ENCODE measurements around the gene AATF.

The AATF gene, protein sequence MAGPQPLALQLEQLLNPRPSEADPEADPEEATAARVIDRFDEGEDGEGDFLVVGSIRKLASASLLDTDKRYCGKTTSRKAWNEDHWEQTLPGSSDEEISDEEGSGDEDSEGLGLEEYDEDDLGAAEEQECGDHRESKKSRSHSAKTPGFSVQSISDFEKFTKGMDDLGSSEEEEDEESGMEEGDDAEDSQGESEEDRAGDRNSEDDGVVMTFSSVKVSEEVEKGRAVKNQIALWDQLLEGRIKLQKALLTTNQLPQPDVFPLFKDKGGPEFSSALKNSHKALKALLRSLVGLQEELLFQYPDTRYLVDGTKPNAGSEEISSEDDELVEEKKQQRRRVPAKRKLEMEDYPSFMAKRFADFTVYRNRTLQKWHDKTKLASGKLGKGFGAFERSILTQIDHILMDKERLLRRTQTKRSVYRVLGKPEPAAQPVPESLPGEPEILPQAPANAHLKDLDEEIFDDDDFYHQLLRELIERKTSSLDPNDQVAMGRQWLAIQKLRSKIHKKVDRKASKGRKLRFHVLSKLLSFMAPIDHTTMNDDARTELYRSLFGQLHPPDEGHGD
- 72.9 to 101 reads per million in 2 donors for total RNA-seq

DNA sequence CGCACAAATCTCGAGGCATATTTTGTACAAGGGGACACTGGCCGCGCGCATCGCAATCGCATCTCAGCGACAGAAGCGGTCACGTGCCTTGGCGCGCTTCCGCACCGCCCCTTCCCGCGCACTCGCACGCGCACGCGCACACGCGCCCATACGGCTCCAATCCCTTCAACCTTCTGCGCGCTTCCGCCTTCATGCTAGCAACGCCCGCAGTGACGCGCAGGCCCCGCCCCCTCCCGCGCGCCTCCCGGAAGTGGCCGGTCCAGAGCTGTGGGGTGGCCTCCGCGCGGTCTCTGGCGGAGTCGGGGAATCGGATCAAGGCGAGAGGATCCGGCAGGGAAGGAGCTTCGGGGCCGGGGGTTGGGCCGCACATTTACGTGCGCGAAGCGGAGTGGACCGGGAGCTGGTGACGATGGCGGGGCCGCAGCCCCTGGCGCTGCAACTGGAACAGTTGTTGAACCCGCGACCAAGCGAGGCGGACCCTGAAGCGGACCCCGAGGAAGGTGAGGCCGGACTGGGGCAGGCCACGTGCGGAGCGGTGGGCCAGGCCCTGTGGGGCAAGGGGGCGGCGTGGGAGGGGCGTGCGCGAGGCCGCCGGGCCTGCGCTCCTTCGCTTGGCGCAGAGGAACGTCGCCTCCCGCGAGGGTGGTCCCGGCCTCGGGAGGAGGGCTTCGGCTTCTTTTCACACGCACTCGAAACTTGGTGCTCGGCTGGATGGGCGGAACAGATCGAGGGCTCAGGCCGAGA, at the start of gene AATF:
Gene AATF (plus strand): TSS at position 238 of the 744 bp plus-strand sequence. CDS start 172 bp downstream, at position 410.
- peak; percentile 94 for DNase-seq

DNA sequence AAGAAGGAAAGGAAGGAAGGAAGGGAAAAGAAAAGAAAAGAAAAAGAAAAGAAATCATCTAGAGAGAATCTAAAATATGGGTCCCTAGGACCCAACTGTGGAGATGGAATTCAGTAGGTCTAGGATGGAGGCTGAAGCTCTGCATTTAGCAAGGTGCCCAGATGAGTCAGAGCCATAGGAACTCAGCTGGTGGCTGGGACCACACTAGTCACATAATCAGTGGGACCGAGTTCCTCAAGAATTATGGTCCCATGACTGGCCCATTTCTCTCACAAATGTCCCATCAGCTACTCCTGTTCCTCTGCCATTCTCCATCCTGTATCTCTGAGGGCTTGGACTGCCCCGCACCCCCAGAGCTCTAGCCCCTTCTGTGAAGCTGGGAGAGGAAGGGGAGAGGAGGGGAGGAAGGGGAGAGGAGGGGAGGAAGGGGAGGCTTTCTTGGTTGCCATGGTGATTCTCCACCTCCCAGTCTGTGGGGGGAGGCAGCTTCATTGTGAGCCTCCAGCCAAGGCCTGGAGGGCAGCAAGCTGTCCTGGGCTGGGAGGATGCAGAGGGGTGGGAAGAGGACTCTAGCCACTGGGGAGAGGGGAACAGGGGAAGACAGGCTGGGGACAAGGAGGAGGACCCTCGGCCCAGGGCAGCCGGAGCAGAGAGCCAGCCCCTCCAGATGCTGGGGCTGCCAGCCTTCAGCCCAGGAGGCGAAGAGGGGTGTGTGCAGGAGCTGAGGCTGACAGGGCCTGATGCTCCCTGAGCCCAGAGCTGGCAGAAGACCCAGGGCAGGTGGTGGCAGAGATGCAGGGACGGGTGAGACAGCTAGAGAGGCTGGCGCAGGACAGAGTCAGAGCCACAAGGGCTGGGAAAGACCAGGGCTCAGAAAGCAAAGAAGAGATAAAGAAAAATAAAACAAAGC, 49.2 kb upstream of the AATF start:
- DNase-seq, result no peak

DNA sequence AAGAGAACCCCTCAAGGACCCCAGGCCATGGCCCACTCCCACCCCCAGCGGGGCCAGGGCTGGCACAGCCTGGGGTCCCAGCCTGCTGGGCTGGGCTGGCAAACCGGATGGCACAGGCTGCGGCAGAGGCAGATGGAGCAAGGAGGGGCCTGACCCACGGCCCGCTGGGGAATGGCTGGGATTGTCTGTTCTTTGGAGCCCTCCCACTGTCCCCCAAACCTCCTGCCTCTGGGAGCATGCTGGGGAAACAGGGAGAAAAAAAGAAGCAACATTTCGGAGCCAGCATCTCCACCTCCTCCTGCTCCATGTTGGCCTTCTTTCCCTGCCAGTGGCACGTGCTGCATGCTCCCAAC, 48.6 kb upstream of the AATF start:
- no peak for DNase-seq

DNA sequence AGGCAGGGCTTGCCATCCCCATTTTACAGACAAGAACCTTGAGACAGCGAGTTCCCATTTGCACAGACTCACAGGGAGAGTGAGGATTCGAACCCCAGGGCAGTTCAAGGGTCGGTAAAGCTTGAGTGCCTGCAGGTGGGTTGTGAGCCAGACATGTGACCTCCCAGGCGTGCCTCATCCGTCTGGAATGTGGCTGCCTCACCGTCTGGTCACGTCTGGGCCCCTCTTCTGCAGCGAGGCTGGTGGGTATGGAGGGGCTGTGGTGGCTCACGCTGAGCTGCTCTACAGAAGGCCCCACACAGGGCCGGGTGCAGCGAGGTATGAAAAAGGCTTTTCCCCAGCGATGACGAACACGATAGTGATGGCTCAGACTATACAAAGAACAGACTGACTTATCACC, 47.2 kb upstream of the AATF start:
- DNase-seq, result no peak

DNA sequence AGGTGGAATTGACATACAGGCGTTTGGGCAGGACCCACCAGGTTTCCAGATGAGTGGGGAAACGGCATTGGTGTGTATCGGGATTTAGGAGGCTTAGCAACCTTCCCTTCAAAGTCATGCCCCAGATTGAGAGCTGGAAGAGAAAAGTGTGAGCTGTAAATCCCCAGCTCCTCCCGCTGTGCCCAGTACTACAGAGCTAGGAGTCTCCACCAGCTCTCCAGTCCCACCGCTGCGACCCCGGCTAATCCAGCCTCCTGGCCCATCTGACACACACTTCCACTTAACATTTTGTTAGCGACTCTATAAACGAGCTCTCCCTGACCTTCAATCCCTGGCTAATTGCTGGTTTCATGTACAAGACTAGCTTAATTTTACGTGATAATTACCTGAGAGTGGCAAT, 41.3 kb upstream of the AATF start:
- DNase-seq, result no peak

DNA sequence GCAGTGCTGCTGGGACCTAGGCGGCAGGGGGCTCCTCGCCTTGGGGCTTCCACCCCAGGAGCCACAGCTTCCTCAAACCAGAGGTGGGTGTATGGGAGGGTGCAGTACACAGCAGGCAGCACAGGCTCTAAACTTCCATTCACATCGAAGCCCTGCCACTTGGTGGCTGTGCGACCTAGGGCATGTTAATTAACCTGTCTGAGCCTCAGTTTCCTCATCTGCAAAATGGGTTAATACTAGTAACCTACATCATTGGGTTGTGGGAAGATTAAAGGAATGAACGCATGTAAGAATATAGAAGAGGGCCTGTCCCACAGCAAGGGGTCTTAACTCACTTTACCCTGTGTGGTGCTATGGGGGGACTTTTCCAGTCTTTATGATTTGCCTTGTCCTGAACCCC, 38.2 kb upstream of the AATF start:
- no peak for DNase-seq

DNA sequence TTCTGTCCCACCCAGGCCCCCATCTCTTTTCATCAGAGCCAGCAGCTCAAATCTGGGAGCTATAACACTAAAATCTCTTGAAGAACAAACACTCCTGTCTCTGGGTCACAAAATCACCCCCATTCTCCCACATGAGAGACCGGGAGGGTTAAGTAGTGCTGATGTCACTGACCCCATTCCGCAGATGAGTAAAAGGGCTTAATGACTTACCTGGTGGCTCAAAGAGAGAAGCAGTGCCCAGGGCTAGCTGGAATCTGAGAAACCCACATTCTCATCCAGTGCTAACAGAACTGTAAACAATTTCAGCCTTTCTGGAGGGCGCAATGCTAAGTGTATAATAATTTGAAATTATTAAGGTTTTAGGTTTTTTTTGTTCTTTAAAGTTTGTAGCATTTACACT, 37.8 kb upstream of the AATF start:
- no peak for DNase-seq

DNA sequence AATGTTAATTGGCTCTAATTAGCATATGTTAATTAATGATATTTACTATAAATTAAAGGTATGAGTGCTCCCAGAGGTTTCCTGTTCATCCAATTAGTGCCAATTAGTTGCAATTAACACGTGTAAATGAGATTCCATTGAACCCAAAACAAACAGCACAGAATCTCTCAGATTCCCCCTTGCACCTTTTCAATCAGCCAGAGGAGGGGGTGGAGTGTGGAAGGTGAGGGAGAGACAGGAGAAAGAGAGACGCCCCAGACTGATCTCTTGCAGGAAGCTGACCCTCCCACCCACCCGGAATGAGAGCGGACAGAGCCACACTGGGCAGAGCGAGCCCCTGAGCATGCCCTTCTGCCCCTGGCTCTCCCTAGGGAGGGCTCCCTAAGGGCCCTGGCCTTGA, 35.6 kb upstream of the AATF start:
- DNase-seq, result no peak

DNA sequence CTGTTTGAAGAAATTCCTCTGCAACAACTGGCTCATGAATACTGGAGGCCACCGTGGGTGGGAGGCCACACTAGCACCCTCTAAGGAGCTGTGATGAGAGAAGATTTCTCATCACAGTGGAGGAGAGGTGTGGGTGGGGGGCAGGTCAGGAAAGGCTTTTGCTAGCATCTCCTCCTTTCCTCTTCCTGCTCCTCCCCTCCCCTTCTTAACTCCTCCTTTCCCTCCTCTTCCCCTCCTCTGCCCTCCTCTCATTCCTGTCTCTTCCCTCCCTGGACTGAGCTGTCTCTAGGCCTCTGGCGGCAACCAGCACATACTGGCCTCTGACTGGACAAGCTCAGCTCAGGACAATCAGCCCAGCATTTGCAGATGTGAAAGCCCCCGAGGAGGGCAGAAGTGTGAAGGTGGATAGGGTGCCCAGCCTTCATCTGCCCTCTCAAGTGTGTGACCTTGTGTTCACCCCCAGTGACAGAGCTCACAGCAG, 30.5 kb upstream of the AATF start:
- DNase-seq, result no peak

DNA sequence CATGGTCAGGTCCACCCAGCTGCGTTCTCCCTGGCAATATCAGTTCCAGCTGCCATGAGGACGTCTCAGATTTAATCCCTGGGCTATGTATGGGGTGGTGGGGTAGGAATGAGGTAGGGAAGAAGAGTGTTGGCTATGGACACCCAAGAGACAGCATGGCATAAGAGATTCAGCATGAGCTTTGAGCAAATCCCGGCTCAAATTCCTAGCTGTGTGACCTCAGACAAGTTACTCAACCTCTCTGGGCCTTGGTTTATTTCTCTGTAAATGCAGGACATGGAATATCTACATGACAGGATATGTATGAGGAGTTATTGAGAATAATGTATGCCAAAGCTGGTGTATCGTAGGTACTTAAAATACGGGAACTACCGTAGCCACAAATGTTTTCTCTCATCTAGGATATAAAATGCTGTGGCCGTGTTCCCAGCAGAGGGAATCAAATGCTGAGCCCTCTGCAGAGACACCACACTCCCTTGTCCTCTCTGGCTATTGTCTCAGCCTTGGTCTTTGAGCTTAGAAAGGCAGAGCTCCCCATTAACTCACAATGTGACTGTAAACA, 29.3 kb upstream of the AATF start:
- no peak for DNase-seq

DNA sequence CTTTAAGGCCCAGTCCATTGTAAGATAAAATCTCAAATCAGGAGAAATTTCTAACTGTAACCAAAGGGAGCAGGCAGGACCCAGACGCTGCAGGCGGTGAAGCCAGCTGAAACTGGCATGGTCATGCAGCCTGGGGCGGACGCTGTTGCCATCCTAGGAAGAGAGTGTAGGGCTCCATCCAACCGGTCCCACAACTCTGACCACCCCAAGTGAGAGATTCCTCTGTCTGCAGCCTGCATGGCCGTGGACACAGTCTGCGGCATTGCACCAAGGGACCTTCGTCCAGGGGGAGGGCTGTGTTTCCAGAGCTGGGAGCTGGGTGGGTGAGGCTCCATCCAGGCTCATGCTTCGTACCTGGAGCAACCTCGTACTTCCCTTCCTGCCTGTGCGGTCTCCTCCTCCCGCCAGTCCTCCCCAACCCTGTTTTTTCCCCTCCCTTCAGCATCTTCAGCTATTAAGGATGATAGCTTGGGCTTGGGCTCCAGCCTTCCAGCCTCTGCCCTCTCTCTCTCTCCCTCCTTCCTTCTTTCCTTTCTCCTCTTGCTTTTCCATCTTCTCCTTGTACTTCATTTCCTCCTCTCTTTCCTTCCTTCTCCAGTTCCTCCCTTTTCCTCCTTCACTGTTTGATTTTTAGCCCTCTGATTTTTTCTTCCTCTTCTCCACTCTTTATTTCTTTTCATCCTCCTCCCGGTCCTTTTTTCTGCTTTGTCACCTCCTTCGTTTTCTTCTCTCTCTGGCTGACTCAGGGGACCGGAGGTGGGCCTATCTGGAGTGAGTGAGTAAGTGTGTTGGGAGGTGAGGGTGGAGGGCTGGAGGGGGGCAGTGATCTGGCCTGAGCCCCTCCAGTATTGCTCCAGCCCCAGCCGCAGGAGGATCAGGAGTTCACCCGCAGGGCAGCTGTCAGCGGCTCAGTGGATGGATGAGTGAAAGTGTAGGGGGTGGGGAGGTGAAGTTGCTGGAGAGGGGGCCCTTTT, 28.4 kb upstream of the AATF start:
- DNase-seq, result no peak

DNA sequence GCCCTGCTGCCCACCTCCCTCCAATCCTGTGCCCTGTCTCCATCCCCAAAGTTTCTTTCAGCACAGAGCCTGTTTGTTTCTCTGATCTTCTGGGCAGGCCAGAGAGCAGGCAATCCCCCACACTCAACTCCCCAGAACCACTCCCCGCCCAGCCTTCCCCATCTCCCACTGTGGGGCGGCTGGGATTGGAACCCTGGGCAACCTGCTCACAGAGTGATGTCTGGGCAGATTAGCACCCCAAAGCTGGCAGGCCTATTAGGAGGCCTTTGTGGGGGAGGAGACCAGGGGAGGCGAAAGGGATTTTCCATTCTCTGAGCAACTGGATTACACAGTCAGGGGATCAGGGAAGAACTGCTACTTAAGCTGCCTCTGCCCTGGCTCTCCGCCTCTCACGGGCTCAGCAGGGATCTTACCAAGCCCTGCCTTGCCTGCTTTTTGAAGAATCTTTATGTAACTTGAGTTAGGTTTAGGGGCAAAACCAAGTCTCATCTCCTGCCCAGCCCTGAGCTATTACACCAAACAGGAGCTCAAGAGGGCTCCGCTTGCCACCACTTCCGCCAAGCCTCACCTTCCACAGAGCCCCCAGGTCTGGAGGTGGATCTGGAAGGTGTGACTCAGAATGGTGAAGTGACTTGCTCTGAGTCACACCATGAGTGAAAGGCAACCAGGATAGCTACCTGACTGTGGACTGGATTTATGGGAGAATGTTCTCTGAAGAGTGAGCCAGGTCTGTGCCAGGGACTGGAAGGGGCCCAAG, 27.5 kb upstream of the AATF start:
- no peak for DNase-seq

DNA sequence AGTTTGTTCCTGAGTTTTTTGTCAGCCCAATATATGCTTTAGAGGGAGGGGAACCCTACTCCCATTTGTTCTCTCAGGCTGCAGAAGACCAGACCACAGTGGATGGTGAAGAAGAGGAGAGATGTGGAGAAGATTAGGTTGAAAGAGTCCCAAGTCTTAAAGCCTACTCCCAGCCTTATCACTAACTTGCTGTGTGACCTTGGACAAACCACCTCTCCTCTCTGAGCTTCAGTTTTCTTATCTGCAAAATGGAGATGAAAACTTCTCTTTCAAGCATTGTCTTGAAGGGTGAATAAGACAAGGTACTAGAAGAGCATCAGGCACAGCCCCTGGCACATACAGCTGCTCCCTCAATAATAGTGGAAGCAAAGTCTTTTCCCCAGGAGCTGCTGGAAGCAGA, 26.6 kb upstream of the AATF start:
- DNase-seq, result no peak

DNA sequence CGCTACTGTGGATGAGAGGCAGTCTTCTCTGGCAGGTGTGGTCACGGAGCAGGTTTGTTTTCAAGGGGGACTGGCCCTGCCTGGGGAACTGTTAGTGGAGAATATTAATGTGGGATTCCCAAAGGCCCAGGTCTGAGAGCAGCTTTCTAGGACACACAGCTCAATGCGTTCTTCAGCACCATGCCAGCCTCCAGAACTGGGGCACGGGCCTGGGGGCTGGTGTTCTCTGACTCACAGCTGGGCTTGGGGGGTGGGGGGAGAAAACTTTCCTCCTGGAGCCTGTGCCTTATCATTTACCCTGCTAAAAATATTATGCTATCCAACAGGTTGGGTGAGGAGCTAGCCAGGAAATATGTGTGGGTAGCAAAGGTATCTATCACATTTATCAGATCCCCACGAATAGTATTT, 24.9 kb upstream of the AATF start:
- DNase-seq, result no peak

DNA sequence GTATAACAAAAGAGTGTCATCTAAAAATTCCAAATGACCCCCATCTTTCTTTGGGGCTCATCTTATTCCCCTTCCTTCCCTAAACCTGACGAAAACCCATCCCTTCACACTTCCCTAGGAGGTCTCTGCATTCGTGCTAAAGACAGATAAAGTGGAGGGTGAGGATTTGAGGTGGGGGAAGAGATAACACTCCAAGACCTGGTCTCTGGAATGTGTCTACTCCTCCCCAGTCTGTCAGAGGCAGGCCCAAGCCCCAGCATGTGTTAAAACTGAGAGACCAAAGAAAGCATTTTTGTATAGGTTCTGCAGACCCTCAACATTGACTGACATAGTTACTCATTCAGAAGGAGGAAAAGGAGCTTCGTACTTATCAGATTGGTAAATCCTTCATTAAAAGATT, 22.5 kb upstream of the AATF start:
- no peak for DNase-seq

DNA sequence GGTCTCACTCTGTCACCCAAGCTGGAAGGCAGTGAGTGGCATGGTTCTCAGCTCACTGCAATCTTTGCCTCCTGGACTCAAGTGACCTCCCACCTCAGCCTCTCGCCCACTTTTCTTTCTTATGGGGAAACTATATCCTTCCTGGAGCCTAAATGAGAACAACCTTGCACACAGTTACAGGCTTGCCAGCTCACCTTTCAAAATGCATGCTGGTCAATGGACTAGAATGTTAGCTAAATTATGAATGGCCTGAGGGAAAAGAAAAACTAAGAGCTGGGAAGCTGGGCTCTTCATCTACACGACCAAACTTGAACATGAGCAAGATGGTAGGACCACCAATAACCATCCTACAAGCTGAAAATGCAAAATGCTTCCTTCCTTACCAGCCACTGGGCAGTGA, 22.1 kb upstream of the AATF start:
- DNase-seq, result no peak

DNA sequence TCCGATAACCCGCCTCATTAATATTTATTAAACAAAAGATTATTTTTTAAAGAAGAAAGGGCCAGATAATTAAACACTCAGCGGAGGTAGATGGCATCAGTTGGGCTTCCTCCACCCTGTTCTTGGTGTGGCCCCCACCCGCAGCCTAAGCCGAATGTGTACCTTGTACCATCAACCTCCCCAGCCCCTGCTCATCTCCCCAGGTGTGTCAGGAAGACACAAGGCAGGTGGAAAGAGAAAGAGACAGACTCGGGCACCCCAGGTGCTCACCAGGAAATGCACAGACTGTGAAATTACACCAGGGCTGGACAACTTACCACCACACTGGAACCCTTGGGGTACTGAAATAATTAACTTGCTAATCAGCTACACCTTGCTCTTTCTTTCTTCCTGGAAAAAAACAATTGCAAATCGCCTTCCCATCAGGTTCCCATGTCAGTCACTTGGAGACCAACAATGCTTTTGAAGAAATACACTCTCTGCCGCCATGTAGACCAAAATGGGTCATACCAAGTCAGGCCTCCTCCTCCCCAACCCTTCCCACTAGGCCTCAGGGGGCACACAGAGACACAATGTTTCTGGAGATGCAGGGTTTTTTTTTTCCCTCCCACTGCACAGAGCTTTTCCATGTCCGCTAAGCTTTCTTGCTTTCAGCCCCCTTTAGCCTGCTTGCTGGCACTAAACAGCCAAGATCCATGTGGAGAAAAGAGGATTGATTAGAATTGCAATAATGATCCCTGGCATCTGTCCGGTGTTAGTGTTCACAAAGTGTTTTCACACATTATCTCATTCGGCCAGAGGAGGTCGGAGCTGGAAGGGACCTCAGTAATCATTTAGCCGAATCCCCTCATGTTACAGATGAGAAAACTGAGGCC, 20.0 kb upstream of the AATF start:
- DNase-seq, result no peak

DNA sequence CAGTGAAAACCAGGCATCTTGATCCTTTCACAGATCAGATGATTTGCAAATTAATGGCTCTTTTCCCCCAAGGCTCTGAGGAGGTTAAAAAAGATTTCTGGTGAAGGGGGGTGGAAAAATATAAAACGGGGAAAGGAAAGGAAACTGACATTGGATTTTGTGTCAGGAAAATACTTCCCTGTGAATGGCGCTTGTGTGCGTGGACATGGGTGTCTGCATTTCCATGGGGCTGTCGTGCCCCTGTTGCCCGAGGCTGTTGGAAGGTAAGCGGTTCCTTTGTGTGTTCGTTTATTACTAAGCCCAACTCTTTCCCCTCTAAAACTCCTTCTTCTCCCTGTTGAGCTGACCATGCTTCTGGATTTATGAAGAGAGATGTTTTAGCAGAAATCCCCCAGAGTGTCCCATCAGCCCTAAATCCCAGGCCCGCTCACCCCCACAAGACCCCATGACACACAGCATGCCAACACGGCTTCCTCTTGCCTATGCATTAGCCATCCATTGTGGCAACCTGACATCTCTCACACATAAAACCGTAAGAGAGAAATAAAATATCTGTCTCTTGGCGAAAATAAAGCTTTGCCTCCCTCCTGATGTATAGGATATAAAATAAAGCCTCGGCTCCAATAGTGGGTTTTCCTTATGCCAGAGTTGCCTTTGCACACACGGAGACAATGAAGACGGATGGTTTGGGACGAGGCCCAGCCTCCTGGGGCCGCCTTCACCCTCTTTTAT, 18.7 kb upstream of the AATF start:
- no peak for DNase-seq

DNA sequence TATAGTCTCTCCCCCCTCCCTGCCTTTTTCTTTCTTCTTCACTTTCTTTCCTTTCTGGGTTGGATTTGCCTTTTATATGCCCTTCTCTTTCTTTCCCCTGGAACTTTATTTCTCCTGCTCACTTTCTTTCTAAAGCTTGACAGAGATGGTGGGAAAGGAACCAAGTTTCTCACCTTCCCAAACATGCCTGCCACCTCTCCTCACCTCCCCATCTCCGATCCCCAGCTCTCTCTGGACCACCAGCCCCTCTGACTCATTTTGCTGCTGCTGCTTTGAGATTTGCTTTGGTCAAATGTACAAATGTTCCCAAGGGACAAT, 18.2 kb upstream of the AATF start:
- DNase-seq, result no peak

All from T-helper 9 cell (primary cell).